CD4-positive, alpha-beta memory T cell (primary cell): ENCODE results near the gene ACAD10. TPM values are rescaled to one million over a fixed set of nuclear protein-coding genes. Genes with fewer than 3 reads are reported as not detected.

Experiments
- CTCF ChIA-PET: fragments of 350-600 bp; sonication (Branson Sonifier 250); formaldehyde crosslinking; loops from one replicate; lab custom pipeline; 2021; ENCODE audit warnings: inconsistent platforms; ENCODE audit not compliant: partially characterized antibody; lab: Charles Lee
- POLR2A ChIA-PET: fragments of 350-600 bp; sonication (Branson Sonifier 250); formaldehyde crosslinking; loops from one replicate; lab custom pipeline; 2021; ENCODE audit not compliant: partially characterized antibody; lab: Charles Lee
- DNase-seq, 5 donors: peaks; one replicate each; pipeline versions ENCODE4 v3.0.0 to v3.0.0-alpha.2; 2020 to 2022; ENCODE audit warnings: mixed read lengths in 1 of 5
- H3K27ac ChIP-seq: one replicate; pipeline ENCODE4 v1.7.0; 2013; ENCODE audit warnings: low read depth, low read length
- H3K27me3 ChIP-seq: 2 replicates; pipeline ENCODE4 v1.7.0; 2013; ENCODE audit warnings: mild to moderate bottlenecking, low read length, moderate library complexity; ENCODE audit not compliant: insufficient read depth
- H3K36me3 ChIP-seq: 2 replicates; pipeline ENCODE4 v1.7.0; 2013; ENCODE audit warnings: mild to moderate bottlenecking, low read length, moderate library complexity; ENCODE audit not compliant: insufficient read depth
- H3K4me1 ChIP-seq: 2 replicates; pipeline ENCODE4 v1.7.0; 2013; ENCODE audit warnings: mild to moderate bottlenecking, low read length, moderate library complexity; ENCODE audit not compliant: insufficient read depth
- H3K4me3 ChIP-seq, 2 donors: one replicate each; pipeline ENCODE4 v1.7.0; 2013; ENCODE audit warnings: low read length in 2 of 2, mild to moderate bottlenecking in 1 of 2
- H3K9me3 ChIP-seq, 2 donors: one replicate each; pipeline ENCODE4 v1.7.0; 2013; ENCODE audit warnings: low read length in 2 of 2, control low read depth in 1 of 2; ENCODE audit not compliant: control insufficient read depth in 1 of 2
- H3K27ac Mint-ChIP-seq, 7 donors: one replicate each; pipeline ENCODE4 v1.8.0; 2020 to 2021; ENCODE audit warnings: mixed read lengths in 7 of 7, mild to moderate bottlenecking in 6 of 7, inconsistent platforms in 3 of 7, moderate library complexity in 3 of 7
- H3K27me3 Mint-ChIP-seq, 2 donors: one replicate each; pipeline ENCODE4 v1.8.0; 2020 to 2021; ENCODE audit warnings: mixed read lengths in 2 of 2
- H3K36me3 Mint-ChIP-seq, 2 donors: one replicate each; pipeline ENCODE4 v1.8.0; 2020 to 2021; ENCODE audit warnings: mixed read lengths in 2 of 2, inconsistent platforms in 1 of 2, mild to moderate bottlenecking in 1 of 2
- H3K4me1 Mint-ChIP-seq, 4 donors: one replicate each; pipeline ENCODE4 v1.8.0; 2020 to 2021; ENCODE audit warnings: mixed read lengths in 4 of 4, mild to moderate bottlenecking in 1 of 4
- H3K4me3 Mint-ChIP-seq, 8 donors: one replicate each; pipeline ENCODE4 v1.8.0; 2020 to 2021; ENCODE audit warnings: mixed read lengths in 8 of 8, mild to moderate bottlenecking in 7 of 8, moderate library complexity in 6 of 8, inconsistent platforms in 3 of 8
- H3K9me3 Mint-ChIP-seq, 8 donors: one replicate each; pipeline ENCODE4 v1.8.0; 2020 to 2021; ENCODE audit warnings: mixed read lengths in 8 of 8, mild to moderate bottlenecking in 5 of 8, inconsistent platforms in 3 of 8, moderate library complexity in 1 of 8
- intact Hi-C: fragments of 100-400 bp; cut with micrococcal nuclease; formaldehyde crosslinking; loops from one replicate; pipeline ENCODE4 v1.15.1; 2023
- polyA plus RNA-seq, 2 donors: library from polyadenylated mRNA; unstranded; fragments of 300-500 nt; fragmentation: Illumina TruSeq; gene quantifications; one replicate each; pipeline ENCODE4 v1.2.3, GENCODE V29; 2021
- total RNA-seq, 2 experiments: library from RNA; stranded (reverse); gene quantifications; one replicate each; pipeline ENCODE4 v1.2.3, GENCODE V29; 2021

Gene ACAD10
- total and polyA plus RNA-seq, 4 experiments from 2014 or later: 13.4 to 58.3 (median 33.4) TPM

- peaks cover 17 to 60% (median 40%) of the 10 kb centered on the region in 4 donors for H3K4me1 Mint-ChIP-seq
- CTCF ChIA-PET: interaction anchor here (0.9 to 1.4 kb wide), 3 partner anchors 126 to 415 kb away, joined by 3 to 4 read pairs (median 3); no protein-coding TSS in a partner anchor
- no peak for DNase-seq
- H3K4me3 Mint-ChIP-seq: peak overlapping the region; percentile 90 to 97 (median 96)
- POLR2A ChIA-PET: interaction anchor here (1.1 to 3.7 kb wide), 10 partner anchors 8 to 444 kb away, joined by 3 to 19 read pairs (median 4); partner anchors contain the start of genes ATXN2, MAPKAPK5 and NAA25
- peak overlapping the region; percentile 81 to 98 (median 97) for H3K27ac Mint-ChIP-seq
- H3K27ac ChIP-seq: peak overlapping the region; percentile 83
- H3K9me3 Mint-ChIP-seq: peaks cover 0 to 6% (median 0%) of the 10 kb centered on the region in 8 donors
- intact Hi-C loops: loop anchor here (1.0 to 2.0 kb wide), 2 partner anchors 87 to 284 kb away; partner anchors contain the start of gene ATXN2
- no peaks in the 10 kb centered on the region for H3K9me3 ChIP-seq
- H3K36me3 ChIP-seq: peaks cover 12% of the 10 kb centered on the region
- H3K4me1 ChIP-seq: peaks cover 28% of the 10 kb centered on the region
- no peaks in the 10 kb centered on the region for H3K27me3 ChIP-seq
- H3K27me3 Mint-ChIP-seq: no peaks in the 10 kb centered on the region
- peaks cover 14 to 39% of the 10 kb centered on the region in 2 donors for H3K36me3 Mint-ChIP-seq
- peak overlapping the region; percentile 68 to 91 for H3K4me3 ChIP-seq
Measured at GRCh38 chr12:111686574-111687105, 787 bp downstream of the ACAD10 start.

GRCh38 chr12:111687255-111687654 is 1.4 kb downstream of the ACAD10 start:
- peaks cover 8 to 36% of the 10 kb centered on the region in 2 donors for H3K36me3 Mint-ChIP-seq
- H3K4me3 ChIP-seq: no peak overlapping the region
- intact Hi-C loops: loop anchor here (2.0 kb wide), 1 partner anchor 284 kb away; no protein-coding TSS in a partner anchor
- ChIA-PET POLR2A (interaction anchor here (1.6 to 3.7 kb wide), 2 partner anchors 155 to 261 kb away, joined by 3 to 19 read pairs; partner anchors contain the start of gene MAPKAPK5), CTCF (no interaction called here)
- H3K27me3 ChIP-seq: no peaks in the 10 kb centered on the region
- H3K27ac ChIP-seq: no peak overlapping the region
- no peaks in the 10 kb centered on the region for H3K9me3 ChIP-seq
- H3K4me3 Mint-ChIP-seq: peak overlapping the region; percentile 53 to 97 (median 94)
- peaks cover 6% of the 10 kb centered on the region for H3K36me3 ChIP-seq
- no peaks in the 10 kb centered on the region for H3K27me3 Mint-ChIP-seq
- peak overlapping the region in 4 of 7 donors; percentile 68 to 97 (median 80) for H3K27ac Mint-ChIP-seq
- peaks cover 0 to 6% (median 0%) of the 10 kb centered on the region in 8 donors for H3K9me3 Mint-ChIP-seq
- H3K4me1 Mint-ChIP-seq: peaks cover 17 to 55% (median 39%) of the 10 kb centered on the region in 4 donors
- H3K4me1 ChIP-seq: peaks cover 28% of the 10 kb centered on the region
- DNase-seq: peak in 1 of 5 donors; percentile 2

DNA sequence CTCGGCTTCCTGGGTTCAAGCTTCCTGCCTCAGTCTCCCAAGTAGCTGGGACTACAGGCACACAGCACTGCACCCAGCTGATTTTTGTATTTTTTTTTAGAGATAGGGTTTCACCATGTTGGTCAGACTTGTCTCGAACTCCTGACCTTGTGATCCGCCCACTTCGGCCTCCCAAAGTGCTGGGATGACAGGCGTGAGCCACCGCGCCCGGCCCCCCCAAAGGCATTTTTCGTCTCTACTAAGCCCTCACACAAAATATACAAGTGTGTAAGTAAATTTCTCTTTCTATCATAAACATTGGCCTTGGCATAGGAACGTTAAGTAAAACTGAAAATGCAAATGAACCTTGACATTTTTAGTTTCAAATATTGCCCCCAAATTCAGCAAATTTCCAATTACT is 2.1 kb downstream of the ACAD10 start:
- peak overlapping the region in 2 of 7 donors; percentile 35 to 81 for H3K27ac Mint-ChIP-seq
- CTCF ChIA-PET: no interaction called here

DNA sequence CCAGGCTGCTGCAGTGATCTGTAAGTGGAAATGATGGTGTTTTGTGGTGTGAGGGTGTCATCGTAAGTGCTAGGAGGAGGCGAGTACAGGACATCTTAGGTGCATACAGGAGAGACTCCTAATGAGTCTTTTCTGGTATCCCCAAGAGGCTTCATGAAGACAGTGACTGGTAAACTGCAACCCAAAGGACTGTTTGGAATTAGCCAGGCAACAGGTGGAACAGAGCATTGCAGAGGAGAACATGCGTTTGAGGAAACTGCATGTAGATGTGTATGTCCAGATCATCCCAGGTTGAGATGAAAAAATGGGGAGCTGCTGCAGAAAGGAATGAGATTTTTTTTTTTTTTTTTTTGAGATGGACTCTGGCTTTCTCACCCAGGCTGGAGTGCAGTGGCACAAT is 5.4 kb downstream of the ACAD10 start:
- H3K36me3 ChIP-seq: peaks cover 28% of the 10 kb centered on the region
- H3K4me1 ChIP-seq: peaks cover 11% of the 10 kb centered on the region
- no peaks in the 10 kb centered on the region for H3K9me3 ChIP-seq
- no peaks in the 10 kb centered on the region for H3K27me3 ChIP-seq
- no peaks in the 10 kb centered on the region for H3K9me3 Mint-ChIP-seq
- peaks cover 22 to 37% of the 10 kb centered on the region in 2 donors for H3K36me3 Mint-ChIP-seq
- H3K27ac ChIP-seq: no peak overlapping the region
- POLR2A ChIA-PET: no interaction called here
- H3K27ac Mint-ChIP-seq: peak overlapping the region in 1 of 7 donors; percentile 44
- H3K27me3 Mint-ChIP-seq: no peaks in the 10 kb centered on the region
- no peak for DNase-seq
- H3K4me3 ChIP-seq: no peak overlapping the region
- H3K4me3 Mint-ChIP-seq: no peak overlapping the region
- CTCF ChIA-PET: interaction anchor here (0.7 kb wide), 1 partner anchor 1287 kb away, joined by 3 read pairs; the partner anchor contains the start of gene OAS2
- intact Hi-C loops: no loop called here
- peaks cover 6 to 18% (median 13%) of the 10 kb centered on the region in 4 donors for H3K4me1 Mint-ChIP-seq

More for the DNA sequence above, 2.1 kb downstream of the ACAD10 start:
- no peak overlapping the region for H3K4me3 ChIP-seq
- no peaks in the 10 kb centered on the region for H3K27me3 ChIP-seq
- Mint-ChIP-seq H3K27me3 (no peaks in the 10 kb centered on the region), H3K4me3 (peak overlapping the region in 3 of 8 donors; percentile 38 to 52 (median 48)), H3K9me3 (peaks cover 0 to 6% (median 0%) of the 10 kb centered on the region in 8 donors), H3K4me1 (peaks cover 17 to 51% (median 38%) of the 10 kb centered on the region in 4 donors), H3K36me3 (peaks cover 4 to 36% of the 10 kb centered on the region in 2 donors)
- intact Hi-C loops: loop anchor here (2.0 kb wide), 1 partner anchor 285 kb away; no protein-coding TSS in a partner anchor
- H3K9me3 ChIP-seq: no peaks in the 10 kb centered on the region
- POLR2A ChIA-PET: no interaction called here
- no peak overlapping the region for H3K27ac ChIP-seq
- no peak for DNase-seq
- H3K4me1 ChIP-seq: peaks cover 28% of the 10 kb centered on the region
- peaks cover 6% of the 10 kb centered on the region for H3K36me3 ChIP-seq

GRCh38 chr12:111692575-111693210 is 6.8 kb downstream of the ACAD10 start:
- no peaks in the 10 kb centered on the region for H3K9me3 Mint-ChIP-seq
- ChIA-PET CTCF (interaction anchor here (1.5 kb wide), 1 partner anchor 252 kb away, joined by 5 read pairs; no protein-coding TSS in a partner anchor), POLR2A (no interaction called here)
- no peak overlapping the region for H3K27ac Mint-ChIP-seq
- Histone ChIP-seq H3K4me1 (no peaks in the 10 kb centered on the region), H3K36me3 (peaks cover 28% of the 10 kb centered on the region), H3K9me3 (no peaks in the 10 kb centered on the region), H3K4me3 (no peak overlapping the region), H3K27me3 (no peaks in the 10 kb centered on the region), H3K27ac (no peak overlapping the region)
- intact Hi-C loops: no loop called here
- H3K4me3 Mint-ChIP-seq: no peak overlapping the region
- H3K27me3 Mint-ChIP-seq: no peaks in the 10 kb centered on the region
- peaks cover 0 to 5% (median 3%) of the 10 kb centered on the region in 4 donors for H3K4me1 Mint-ChIP-seq
- peaks cover 24 to 36% of the 10 kb centered on the region in 2 donors for H3K36me3 Mint-ChIP-seq
- no peak for DNase-seq

DNA sequence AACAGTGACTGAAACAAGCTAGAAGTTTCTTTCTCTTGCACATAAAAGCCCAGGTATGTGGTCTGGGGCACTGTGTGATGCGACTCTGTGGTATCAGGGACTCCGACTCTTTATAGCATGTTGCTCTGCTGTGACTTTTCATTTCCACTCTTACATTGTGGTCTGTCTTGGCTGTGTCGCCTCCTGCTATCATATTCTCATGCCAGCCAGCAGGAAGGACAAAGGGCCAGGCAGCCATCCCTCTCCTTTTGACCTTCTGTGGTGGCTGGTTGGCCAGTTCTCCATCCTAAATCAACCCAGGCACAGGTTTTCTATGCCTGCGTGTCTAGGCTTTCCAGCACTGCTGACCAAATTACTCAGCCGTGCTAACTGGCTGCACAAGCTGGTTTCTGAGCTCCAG is 8.0 kb downstream of the ACAD10 start:
- no peak overlapping the region for H3K27ac Mint-ChIP-seq
- POLR2A ChIA-PET: interaction anchor here (2.3 kb wide), 1 partner anchor 8 kb away, joined by 7 read pairs; the partner anchor contains the start of genes ACAD10 and BRAP
- intact Hi-C loops: no loop called here

More for the DNA sequence above, 8.0 kb downstream of the ACAD10 start:
- no peak for DNase-seq
- H3K4me3 Mint-ChIP-seq: no peak overlapping the region
- H3K27ac ChIP-seq: no peak overlapping the region
- peaks cover 28% of the 10 kb centered on the region for H3K36me3 ChIP-seq
- no peaks in the 10 kb centered on the region for H3K4me1 ChIP-seq
- peaks cover 27 to 38% of the 10 kb centered on the region in 2 donors for H3K36me3 Mint-ChIP-seq
- H3K27me3 ChIP-seq: no peaks in the 10 kb centered on the region
- no peaks in the 10 kb centered on the region for H3K27me3 Mint-ChIP-seq
- H3K4me1 Mint-ChIP-seq: peaks cover 0 to 5% (median under 1%) of the 10 kb centered on the region in 4 donors
- no peak overlapping the region for H3K4me3 ChIP-seq
- CTCF ChIA-PET: interaction anchor here (1.5 kb wide), 1 partner anchor 251 kb away, joined by 5 read pairs; no protein-coding TSS in a partner anchor
- H3K9me3 Mint-ChIP-seq: no peaks in the 10 kb centered on the region
- H3K9me3 ChIP-seq: no peaks in the 10 kb centered on the region
